Adrenal gland (tissue), 5 donors: ENCODE measurements around the gene ANGPT4.

Source experiments
- POLR2A ChIP-seq, 2 donors: fragments of 450-650 bp; IDR thresholded peaks; one replicate each; pipeline ENCODE4 v1.6.1; 2017; ENCODE audit warnings: antibody characterized with exemption in 2 of 2, mild to moderate bottlenecking in 2 of 2, moderate library complexity in 1 of 2
- TF ChIP-seq, protein P1 (sequence below), 6 experiments: fragments of 450-650 bp in 4 of 6; fragments of 200-600 bp in 2 of 6; sonication (generic) in 1 of 6; IDR thresholded peaks; 1 replicate in 5 of 6; 2 replicates in 1 of 6; pipeline versions ENCODE4 v1.5.1 to v1.8.0; 2016 to 2021; ENCODE audit warnings: antibody characterized with exemption in 6 of 6, mild to moderate bottlenecking in 2 of 6, moderate library complexity in 1 of 6
- donor health status: DM: no; HTN: no; CAD: no.

DNA sequence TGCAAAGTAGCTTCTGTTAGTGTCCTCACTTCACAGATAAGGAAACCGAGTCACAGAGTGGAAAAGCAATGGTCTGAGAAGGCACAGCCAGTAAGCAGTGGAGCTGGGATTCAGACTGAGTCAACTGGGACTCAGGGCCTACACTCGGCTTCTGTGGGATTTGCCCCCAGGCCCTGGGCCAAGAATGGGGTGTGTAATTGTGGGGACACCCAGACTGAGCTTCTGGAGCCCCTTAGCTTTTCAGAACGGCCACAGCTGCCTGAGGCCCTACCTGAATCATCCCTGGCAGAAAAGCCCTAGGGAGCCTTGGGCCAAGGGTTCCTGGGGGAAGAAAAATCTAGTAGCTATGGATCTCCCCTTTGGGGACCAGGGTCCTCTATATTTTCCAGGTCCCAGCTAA is 6.5 kb downstream of the ANGPT4 start:
- TF ChIP-seq, protein P1, sequence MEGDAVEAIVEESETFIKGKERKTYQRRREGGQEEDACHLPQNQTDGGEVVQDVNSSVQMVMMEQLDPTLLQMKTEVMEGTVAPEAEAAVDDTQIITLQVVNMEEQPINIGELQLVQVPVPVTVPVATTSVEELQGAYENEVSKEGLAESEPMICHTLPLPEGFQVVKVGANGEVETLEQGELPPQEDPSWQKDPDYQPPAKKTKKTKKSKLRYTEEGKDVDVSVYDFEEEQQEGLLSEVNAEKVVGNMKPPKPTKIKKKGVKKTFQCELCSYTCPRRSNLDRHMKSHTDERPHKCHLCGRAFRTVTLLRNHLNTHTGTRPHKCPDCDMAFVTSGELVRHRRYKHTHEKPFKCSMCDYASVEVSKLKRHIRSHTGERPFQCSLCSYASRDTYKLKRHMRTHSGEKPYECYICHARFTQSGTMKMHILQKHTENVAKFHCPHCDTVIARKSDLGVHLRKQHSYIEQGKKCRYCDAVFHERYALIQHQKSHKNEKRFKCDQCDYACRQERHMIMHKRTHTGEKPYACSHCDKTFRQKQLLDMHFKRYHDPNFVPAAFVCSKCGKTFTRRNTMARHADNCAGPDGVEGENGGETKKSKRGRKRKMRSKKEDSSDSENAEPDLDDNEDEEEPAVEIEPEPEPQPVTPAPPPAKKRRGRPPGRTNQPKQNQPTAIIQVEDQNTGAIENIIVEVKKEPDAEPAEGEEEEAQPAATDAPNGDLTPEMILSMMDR (IDR thresholded peaks at IDR 0.05), result no peak
- TF ChIP-seq POLR2A (IDR thresholded peaks at IDR 0.05), result no peak
